ENCODE measurements around the gene PIH1D1.

- TF ChIP-seq CTCF (IDR thresholded peaks at IDR 0.05), result no peak
- no peak for TF ChIP-seq EZH2 (IDR thresholded peaks at IDR 0.05)
- TF ChIP-seq EZH2phosphoT487 (IDR thresholded peaks at IDR 0.05), result no peak
Observed at GRCh38 chr19:49439836-49440235, 11.8 kb downstream of the PIH1D1 start.
